K562 (cell line): ENCODE measurements around the gene BDKRB2. TPM values are rescaled to one million over a fixed set of nuclear protein-coding genes. Genes with fewer than 3 reads are reported as not detected.

ENCODE experiments used
- ATAC-seq: fragments of 200-7000 bp; cut with Tn5 transposase; 3 replicates; pipeline ENCODE4 v1.9.1; 2020; ENCODE audit warnings: moderate library complexity
- BruUV-seq: library from RNA; stranded (reverse); fragments of 400-500 nt; replicated peaks from 2 replicates; lab custom pipeline; 2021; lab: Mats Ljungman, UMichigan
- CTCF ChIA-PET: fragments of 300-600 bp; formaldehyde crosslinking; extraction: SDS; loops from one replicate; lab custom pipeline; 2021; ENCODE audit warnings: low intra/inter-chr PET ratio; lab: Yijun Ruan, JAX
- POLR2A ChIA-PET: fragments of 300-600, 350-650 bp; sonication (Branson Sonifier 250); formaldehyde crosslinking; extraction: SDS; loops from one replicate; lab custom pipeline; 2021; ENCODE audit warnings: antibody characterized with exemption, inconsistent platforms; lab: Yijun Ruan, JAX
- DNase-seq, 4 experiments: peaks; one replicate each; pipeline versions ENCODE4 v3.0.0 to v3.0.0-alpha.2; 2011 to 2018; ENCODE audit warnings: low spot score in 3 of 4, mixed read lengths in 3 of 4; ENCODE audit errors: extremely low read depth in 1 of 4
- FAIRE-seq: peaks from 2 replicates; lab custom pipeline; 2011; peaks lifted over from hg19 to GRCh38; lab: Jason Lieb, UNC
- H2AFZ ChIP-seq: 2 replicates; pipeline ENCODE4 v1.6.0; 2011; ENCODE audit warnings: low read depth, low read length, control low read depth, inconsistent platforms
- H3K27ac ChIP-seq: fragments of 200-600 bp; 3 replicates; pipeline ENCODE4 v1.8.0; 2011; ENCODE audit warnings: low read depth, mild to moderate bottlenecking, control low read depth, inconsistent platforms, low read length, moderate library complexity, mixed read lengths; ENCODE audit errors: extremely low read depth
- H3K27me3 ChIP-seq, 2 experiments: fragments of 300-600 bp in 1 of 2; 2 replicates in 1 of 2; 3 replicates in 1 of 2; pipeline versions ENCODE4 v1.6.0 to v1.8.0; 2011; ENCODE audit warnings: inconsistent platforms in 2 of 2, low read length in 2 of 2, mild to moderate bottlenecking in 1 of 2, mixed read lengths in 1 of 2, moderate library complexity in 1 of 2; ENCODE audit not compliant: control insufficient read depth in 2 of 2, insufficient read depth in 2 of 2
- H3K36me3 ChIP-seq: fragments of 300-600 bp; 3 replicates; pipeline ENCODE4 v1.8.0; 2011; ENCODE audit warnings: mild to moderate bottlenecking, low read length, inconsistent platforms; ENCODE audit not compliant: control insufficient read depth, insufficient read depth
- H3K4me1 ChIP-seq, 2 experiments: fragments of 200-600 bp in 1 of 2; replicated peaks in 1 of 2; 2 replicates in 1 of 2; 3 replicates in 1 of 2; pipeline versions ENCODE4 v1.5.1 to v1.8.0; 2011; ENCODE audit warnings: inconsistent platforms in 2 of 2, low read length in 2 of 2, mild to moderate bottlenecking in 1 of 2, mixed read lengths in 1 of 2, moderate library complexity in 1 of 2; ENCODE audit not compliant: control insufficient read depth in 2 of 2, insufficient read depth in 2 of 2
- H3K4me2 ChIP-seq: 2 replicates; pipeline ENCODE4 v1.6.1; 2011; ENCODE audit warnings: low read length, control low read depth, inconsistent platforms, mixed read lengths; ENCODE audit not compliant: insufficient read depth
- H3K4me3 ChIP-seq: fragments of 200-600 bp; sonication (generic), shearing (Covaris generic); 2 replicates; pipeline ENCODE4 v1.5.1; 2016; ENCODE audit warnings: control low read depth, inconsistent platforms
- H3K79me2 ChIP-seq: fragments of 200-600 bp; 3 replicates; pipeline ENCODE4 v1.8.0; 2011; ENCODE audit warnings: low read length, inconsistent platforms; ENCODE audit not compliant: control insufficient read depth, insufficient read depth
- H3K9ac ChIP-seq, 2 experiments: 2 replicates each; pipeline versions ENCODE4 v1.6.0 to v1.6.1; 2011; ENCODE audit warnings: low read depth in 2 of 2, low read length in 2 of 2, control low read depth in 1 of 2, inconsistent platforms in 1 of 2, mild to moderate bottlenecking in 1 of 2, mixed read lengths in 1 of 2; ENCODE audit not compliant: insufficient read depth in 1 of 2
- H3K9me1 ChIP-seq: one replicate; pipeline ENCODE4 v1.6.0; 2011; ENCODE audit warnings: inconsistent platforms, mild to moderate bottlenecking, low read length, moderate library complexity; ENCODE audit not compliant: control insufficient read depth, insufficient read depth
- H3K9me3 ChIP-seq: replicated peaks from 2 replicates; pipeline ENCODE4 v1.5.1; 2011; ENCODE audit warnings: low read depth, low read length, inconsistent platforms; ENCODE audit not compliant: control insufficient read depth, insufficient read depth
- H4K20me1 ChIP-seq: replicated peaks from 2 replicates; pipeline ENCODE4 v1.6.1; 2011; ENCODE audit warnings: low read length, inconsistent platforms, mixed read lengths; ENCODE audit not compliant: control insufficient read depth, insufficient read depth
- ADNP ChIP-seq: fragments of 200-800 bp; sonication (Bioruptor generic); IDR thresholded peaks from 2 replicates; pipeline ENCODE4 v1.6.1; 2016; ENCODE audit warnings: missing genetic modification characterization, missing compliant biosample characterization
- BHLHE40 ChIP-seq: IDR thresholded peaks from 2 replicates; pipeline ENCODE4 v1.6.1; 2011; ENCODE audit warnings: low read length, improper control_type of control experiment
- CBFA2T3 ChIP-seq: fragments of 450-650 bp; IDR thresholded peaks from 2 replicates; pipeline ENCODE4 v1.6.1; 2017
- COPS2 ChIP-seq: fragments of 450-650 bp; conservative IDR thresholded peaks from 2 replicates; pipeline ENCODE4 v1.6.1; 2016; ENCODE audit warnings: mild to moderate bottlenecking, moderate library complexity
- JUND ChIP-seq, 2 experiments: IDR thresholded peaks; 2 replicates in 1 of 2; 3 replicates in 1 of 2; pipeline ENCODE4 v1.6.1; 2011; ENCODE audit warnings: borderline replicate concordance in 2 of 2, low read depth in 2 of 2, low read length in 2 of 2, improper control_type of control experiment in 1 of 2, missing biosample characterization in 1 of 2, missing genetic modification characterization in 1 of 2, missing genetic modification reagents in 1 of 2
- NFATC3 ChIP-seq: fragments of 450-650 bp; IDR thresholded peaks from 2 replicates; pipeline ENCODE4 v1.6.1; 2017; ENCODE audit warnings: mild to moderate bottlenecking
- SNIP1 ChIP-seq: fragments of 450-650 bp; IDR thresholded peaks from 2 replicates; pipeline ENCODE4 v1.7.1; 2017; ENCODE audit warnings: low read depth, mild to moderate bottlenecking
- TAF1 ChIP-seq: IDR thresholded peaks from 2 replicates; pipeline ENCODE4 v1.6.1; 2011; ENCODE audit warnings: mild to moderate bottlenecking, low read length, moderate library complexity; ENCODE audit not compliant: insufficient read depth, control insufficient read depth, severe bottlenecking; ENCODE audit errors: extremely low read depth
- ZNF41 ChIP-seq: fragments of 250-450 bp; sonication (Bioruptor Pico); conservative IDR thresholded peaks from 2 replicates; pipeline ENCODE4 v1.4.0; 2020; ENCODE audit warnings: mild to moderate bottlenecking
- ZNF444 ChIP-seq: fragments of 250-450 bp; sonication (Bioruptor Pico); IDR thresholded peaks from 2 replicates; pipeline ENCODE4 v1.4.0; 2020; ENCODE audit warnings: mild to moderate bottlenecking, moderate library complexity
- ZNF785 ChIP-seq: fragments of 250-450 bp; sonication (Bioruptor Pico); IDR thresholded peaks from 2 replicates; pipeline ENCODE4 v1.4.0; 2020; ENCODE audit warnings: mild to moderate bottlenecking
- WGBS: fragments of 100-300 bp; shearing (Covaris generic); methylation state at CpG from one replicate; pipeline ENCODE4 v1.1.6; 2016; ENCODE audit warnings: low coverage, mixed read lengths; ENCODE audit not compliant: insufficient coverage; ENCODE audit errors: missing lambda C conversion rate; 5-methylcytosine and 5-hydroxymethylcytosine counted together
- in situ Hi-C: fragments of 300-500 bp; cut with MboI; formaldehyde crosslinking; loops from 4 replicates; pipeline ENCODE4 v1.15.0; 2018; ENCODE audit warnings: inconsistent platforms, mixed read lengths
- intact Hi-C: fragments of 100-400 bp; cut with micrococcal nuclease; formaldehyde crosslinking; loops from 2 replicates; pipeline ENCODE4 v1.14.2; 2022
- polyA plus RNA-seq, 8 experiments: library from polyadenylated mRNA; depleted of rRNA in 4 of 8; stranded (reverse) in 5 of 8; unstranded in 3 of 8; fragments of >200 nt; fragmentation: Nextera tagmentation in 2 of 8; fragmentation: Illumina TruSeq in 1 of 8; extraction: Ambion mirVana in 2 of 8; extraction: Trizol in 1 of 8; gene quantifications; 2 replicates each; pipeline versions ENCODE4 v1.2.1 to v1.2.3, GENCODE V29; 2011 to 2014; ENCODE audit warnings: inconsistent platforms in 1 of 8, missing spikeins in 1 of 8
- total RNA-seq, 7 experiments: library from RNA; depleted of rRNA in 6 of 7; stranded (reverse); fragments of >200 nt in 6 of 7; fragmentation: Illumina TruSeq in 2 of 7; extraction: Trizol in 2 of 7; gene quantifications; 2 replicates each; pipeline versions ENCODE4 v1.2.1 to v1.2.3, GENCODE V29; 2011 to 2021; ENCODE audit warnings: low replicate concordance in 1 of 7
- TF ChIP-seq, protein P1 (sequence below): fragments of 200-800 bp; sonication (Bioruptor generic); IDR thresholded peaks from 2 replicates; pipeline ENCODE4 v1.6.1; 2017; ENCODE audit warnings: missing genetic modification characterization, missing compliant biosample characterization

BDKRB2 gene
- total and polyA plus RNA-seq, 9 of the 15 experiments (the other 6 are each of a cell fraction or from before 2014, with no cell fraction given): 0.02 TPM; not detected in 8

DNA sequence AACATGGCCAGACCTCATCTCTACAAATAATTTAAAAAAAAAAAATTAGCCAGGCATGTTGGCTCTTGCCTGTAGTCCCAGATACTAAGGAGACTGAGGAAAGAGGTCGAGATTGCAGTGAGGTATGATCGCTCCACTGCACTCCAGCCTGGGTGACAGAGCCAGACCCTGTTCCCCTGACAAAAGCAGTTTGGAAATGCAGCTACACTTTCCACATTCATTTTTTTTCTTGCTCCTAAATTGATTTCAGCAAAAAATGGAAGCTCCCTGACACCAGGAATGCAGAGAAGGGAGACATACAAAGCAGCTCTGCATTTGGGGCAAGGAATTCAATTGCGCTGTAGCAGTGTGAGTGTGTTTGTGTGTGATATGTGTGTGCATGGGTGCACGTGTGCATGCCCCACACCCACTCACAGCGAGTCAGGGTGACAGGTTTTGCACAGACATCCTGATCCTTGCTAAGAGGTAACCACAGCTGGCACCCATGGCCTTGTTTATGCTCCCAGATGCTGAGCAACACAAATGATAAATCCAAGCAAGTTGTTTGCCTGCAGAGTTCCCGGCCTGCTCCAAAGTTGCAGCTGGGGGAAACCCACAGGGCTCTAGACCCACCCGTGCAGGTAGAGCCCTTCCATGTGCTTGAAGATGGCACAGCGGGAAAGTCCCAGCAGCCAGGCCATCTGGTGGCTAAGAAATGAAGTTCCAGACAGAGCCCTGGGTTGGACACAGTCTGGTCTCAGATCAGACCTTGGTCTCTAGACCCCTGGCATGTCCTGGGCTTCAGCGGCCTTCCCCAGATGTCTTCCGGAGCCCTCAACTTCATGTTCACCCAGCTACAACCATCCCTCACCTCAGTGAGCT lies 25.9 kb upstream of the BDKRB2 start:
- ATAC-seq (no peak), DNase-seq (no peak), FAIRE-seq (no peak)
- no peaks in the 10 kb centered on the region for H3K9me1 ChIP-seq
- CTCF ChIA-PET: no interaction called here
- intact Hi-C loops: no loop called here
- H3K9me3 ChIP-seq: no peaks in the 10 kb centered on the region
- H3K4me1 ChIP-seq: no peaks in the 10 kb centered on the region
- no peaks in the 10 kb centered on the region for H3K36me3 ChIP-seq
- no peak overlapping the region for H3K27ac ChIP-seq
- TF ChIP-seq NFATC3 (no peak), SNIP1 (no peak), ZNF785 (no peak), COPS2 (no peak), ZNF41 (CRISPR knock-in tag) (no peak), CBFA2T3 (no peak), JUND (IDR thresholded peaks at IDR 0.05; ENCODE audit: borderline replicate concordance, low read depth, low read length) (no peak), JUND (tag; IDR thresholded peaks at IDR 0.05; ENCODE audit: borderline replicate concordance, low read depth, low read length) (no peak), BHLHE40 (no peak), ZNF444 (CRISPR knock-in tag) (no peak), ADNP (tag) (no peak), TAF1 (no peak)
- TF ChIP-seq, protein P1, sequence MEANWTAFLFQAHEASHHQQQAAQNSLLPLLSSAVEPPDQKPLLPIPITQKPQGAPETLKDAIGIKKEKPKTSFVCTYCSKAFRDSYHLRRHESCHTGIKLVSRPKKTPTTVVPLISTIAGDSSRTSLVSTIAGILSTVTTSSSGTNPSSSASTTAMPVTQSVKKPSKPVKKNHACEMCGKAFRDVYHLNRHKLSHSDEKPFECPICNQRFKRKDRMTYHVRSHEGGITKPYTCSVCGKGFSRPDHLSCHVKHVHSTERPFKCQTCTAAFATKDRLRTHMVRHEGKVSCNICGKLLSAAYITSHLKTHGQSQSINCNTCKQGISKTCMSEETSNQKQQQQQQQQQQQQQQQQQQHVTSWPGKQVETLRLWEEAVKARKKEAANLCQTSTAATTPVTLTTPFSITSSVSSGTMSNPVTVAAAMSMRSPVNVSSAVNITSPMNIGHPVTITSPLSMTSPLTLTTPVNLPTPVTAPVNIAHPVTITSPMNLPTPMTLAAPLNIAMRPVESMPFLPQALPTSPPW: no peak
- no peaks in the 10 kb centered on the region for H4K20me1 ChIP-seq
- no peak overlapping the region for H3K4me2 ChIP-seq
- 1% methylated on average over 8 of the region's 10 CpGs for WGBS
- BruUV-seq: no TSS peak
- peaks cover 0 to 7% of the 10 kb centered on the region in 2 experiments; a peak in 2 of 5 replicates for H3K27me3 ChIP-seq
- no peaks in the 10 kb centered on the region for H3K79me2 ChIP-seq
- H2AFZ ChIP-seq: no peak overlapping the region
- H3K9ac ChIP-seq: no peak overlapping the region
- no peak overlapping the region for H3K4me3 ChIP-seq
- in situ Hi-C loops: no loop called here
- POLR2A ChIA-PET: no interaction called here
